ENCODE data around the gene ILF3.

DNA sequence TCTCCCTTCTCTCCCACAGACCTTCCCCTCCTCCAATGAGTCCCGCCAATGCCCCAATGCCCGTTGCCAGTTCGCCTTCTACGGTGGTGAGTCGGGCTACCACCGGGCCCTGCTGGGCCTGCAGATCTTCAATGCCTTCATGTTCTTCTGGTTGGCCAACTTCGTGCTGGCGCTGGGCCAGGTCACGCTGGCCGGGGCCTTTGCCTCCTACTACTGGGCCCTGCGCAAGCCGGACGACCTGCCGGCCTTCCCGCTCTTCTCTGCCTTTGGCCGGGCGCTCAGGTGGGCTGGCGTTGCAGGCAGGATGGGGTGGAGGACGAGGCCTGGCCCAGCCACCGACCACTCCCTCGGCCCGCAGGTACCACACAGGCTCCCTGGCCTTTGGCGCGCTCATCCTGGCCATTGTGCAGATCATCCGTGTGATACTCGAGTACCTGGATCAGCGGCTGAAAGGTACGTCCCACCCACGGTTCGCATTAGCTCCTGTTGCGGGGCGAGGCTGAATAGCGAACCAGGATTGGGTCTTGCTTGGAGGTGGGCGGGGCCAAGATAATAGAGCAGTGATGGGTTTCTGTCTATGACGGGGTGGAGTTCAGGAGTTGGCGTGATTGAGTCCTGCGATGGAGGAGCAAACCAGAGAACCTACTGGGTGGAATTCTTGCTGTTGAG is 17.7 kb upstream of the ILF3 start:
- TF ChIP-seq, protein P1, sequence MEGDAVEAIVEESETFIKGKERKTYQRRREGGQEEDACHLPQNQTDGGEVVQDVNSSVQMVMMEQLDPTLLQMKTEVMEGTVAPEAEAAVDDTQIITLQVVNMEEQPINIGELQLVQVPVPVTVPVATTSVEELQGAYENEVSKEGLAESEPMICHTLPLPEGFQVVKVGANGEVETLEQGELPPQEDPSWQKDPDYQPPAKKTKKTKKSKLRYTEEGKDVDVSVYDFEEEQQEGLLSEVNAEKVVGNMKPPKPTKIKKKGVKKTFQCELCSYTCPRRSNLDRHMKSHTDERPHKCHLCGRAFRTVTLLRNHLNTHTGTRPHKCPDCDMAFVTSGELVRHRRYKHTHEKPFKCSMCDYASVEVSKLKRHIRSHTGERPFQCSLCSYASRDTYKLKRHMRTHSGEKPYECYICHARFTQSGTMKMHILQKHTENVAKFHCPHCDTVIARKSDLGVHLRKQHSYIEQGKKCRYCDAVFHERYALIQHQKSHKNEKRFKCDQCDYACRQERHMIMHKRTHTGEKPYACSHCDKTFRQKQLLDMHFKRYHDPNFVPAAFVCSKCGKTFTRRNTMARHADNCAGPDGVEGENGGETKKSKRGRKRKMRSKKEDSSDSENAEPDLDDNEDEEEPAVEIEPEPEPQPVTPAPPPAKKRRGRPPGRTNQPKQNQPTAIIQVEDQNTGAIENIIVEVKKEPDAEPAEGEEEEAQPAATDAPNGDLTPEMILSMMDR (IDR thresholded peaks at IDR 0.05), result no peak
- TF ChIP-seq POLR2AphosphoS5 (IDR thresholded peaks at IDR 0.05) (no peak), EP300 (IDR thresholded peaks at IDR 0.05) (no peak)
